H1 (cell line): ENCODE data around the gene COL20A1. TPM values are rescaled to one million over a fixed set of nuclear protein-coding genes. Genes with fewer than 3 reads are reported as not detected.

Source experiments
- CTCF ChIA-PET: fragments of 300-600 bp; sonication (Branson Sonifier 250); formaldehyde crosslinking; loops from one replicate; lab custom pipeline; 2021; ENCODE audit not compliant: partially characterized antibody; lab: Charles Lee
- POLR2A ChIA-PET: fragments of 300-600 bp; sonication (Branson Sonifier 250); formaldehyde crosslinking; loops from one replicate; lab custom pipeline; 2021; ENCODE audit warnings: inconsistent platforms; ENCODE audit not compliant: partially characterized antibody; lab: Charles Lee
- DNase-seq, 2 experiments: peaks; one replicate each; pipeline versions ENCODE4 v3.0.0 to v3.0.0-alpha.2; 2010 to 2022; ENCODE audit warnings: low spot score in 2 of 2, low read depth in 1 of 2, mixed read lengths in 1 of 2
- FAIRE-seq: peaks from 2 replicates; lab custom pipeline; 2011; peaks lifted over from hg19 to GRCh38; lab: Jason Lieb, UNC
- H2AFZ ChIP-seq: 2 replicates; pipeline ENCODE4 v1.8.1; 2012; ENCODE audit warnings: low read length, inconsistent platforms
- H2AK5ac ChIP-seq: 2 replicates; pipeline ENCODE4 v1.6.1; 2013; ENCODE audit warnings: low read depth, low read length
- H2BK120ac ChIP-seq: replicated peaks from 2 replicates; pipeline ENCODE3; 2013; ENCODE audit warnings: low read depth, low read length, inconsistent platforms
- H2BK12ac ChIP-seq: 2 replicates; pipeline ENCODE4 v1.6.1; 2013; ENCODE audit warnings: low read depth, low read length
- H2BK15ac ChIP-seq: 2 replicates; pipeline ENCODE4 v1.6.1; 2013; ENCODE audit warnings: low read length
- H2BK20ac ChIP-seq: 2 replicates; pipeline ENCODE4 v1.6.1; 2013; ENCODE audit warnings: low read length
- H2BK5ac ChIP-seq: 2 replicates; pipeline ENCODE4 v1.6.1; 2013; ENCODE audit warnings: low read depth, low read length
- H3K14ac ChIP-seq: 2 replicates; pipeline ENCODE4 v1.6.1; 2013; ENCODE audit warnings: inconsistent platforms; ENCODE audit not compliant: insufficient read length
- H3K18ac ChIP-seq: 2 replicates; pipeline ENCODE4 v1.6.1; 2013; ENCODE audit warnings: low read length; ENCODE audit errors: extremely low read depth
- H3K23ac ChIP-seq: 2 replicates; pipeline ENCODE4 v1.6.1; 2013; ENCODE audit warnings: inconsistent platforms; ENCODE audit not compliant: insufficient read length
- H3K23me2 ChIP-seq: 2 replicates; pipeline ENCODE4 v1.6.1; 2013; ENCODE audit warnings: low read depth, low read length
- H3K27ac ChIP-seq: 2 replicates; pipeline ENCODE4 v1.6.1; 2011; ENCODE audit warnings: low read depth, low read length, inconsistent platforms
- H3K27me3 ChIP-seq, 4 experiments: replicated peaks in 1 of 4; 1 replicate in 1 of 4; 2 replicates in 3 of 4; pipeline versions ENCODE4 v1.6.1 to v1.8.1; 2011 to 2013; ENCODE audit warnings: low read length in 3 of 4, mild to moderate bottlenecking in 3 of 4, inconsistent platforms in 2 of 4, mixed read lengths in 2 of 4, moderate library complexity in 1 of 4; ENCODE audit not compliant: control insufficient read depth in 3 of 4, insufficient read depth in 3 of 4; ENCODE audit errors: extremely low read depth in 1 of 4
- H3K36me3 ChIP-seq, 4 experiments: 2 replicates each; pipeline versions ENCODE4 v1.6.1 to v1.8.1; 2011 to 2013; ENCODE audit warnings: mild to moderate bottlenecking in 4 of 4, low read length in 3 of 4, moderate library complexity in 2 of 4, control low read depth in 1 of 4, inconsistent platforms in 1 of 4; ENCODE audit not compliant: insufficient read depth in 4 of 4, control insufficient read depth in 2 of 4
- H3K4ac ChIP-seq: replicated peaks from 2 replicates; pipeline ENCODE3; 2013; ENCODE audit warnings: low read length, low read depth, mixed read lengths, inconsistent platforms; ENCODE audit not compliant: insufficient read length
- H3K4me1 ChIP-seq, 4 experiments: replicated peaks in 1 of 4; 1 replicate in 1 of 4; 2 replicates in 3 of 4; pipeline versions ENCODE4 v1.6.1 to v1.8.1; 2011 to 2013; ENCODE audit warnings: low read length in 3 of 4, inconsistent platforms in 2 of 4, mixed read lengths in 1 of 4; ENCODE audit not compliant: insufficient read depth in 4 of 4, control insufficient read depth in 3 of 4
- H3K4me2 ChIP-seq, 2 experiments: 2 replicates each; pipeline versions ENCODE4 v1.6.1 to v1.8.1; 2011 to 2013; ENCODE audit warnings: low read depth in 2 of 2, low read length in 2 of 2, control low read depth in 1 of 2, inconsistent platforms in 1 of 2, mild to moderate bottlenecking in 1 of 2; ENCODE audit not compliant: insufficient read depth in 1 of 2
- H3K4me3 ChIP-seq, 4 experiments: fragments of 200-600, 300-600 bp in 1 of 4; sonication (generic), shearing (Covaris generic), sonication (Bioruptor Twin) in 1 of 4; 2 replicates each; pipeline versions ENCODE4 v1.5.1 to v1.8.1; 2011 to 2016; ENCODE audit warnings: low read length in 4 of 4, low read depth in 3 of 4, control low read depth in 2 of 4, inconsistent platforms in 2 of 4, mild to moderate bottlenecking in 2 of 4, mixed read lengths in 1 of 4, moderate library complexity in 1 of 4; ENCODE audit not compliant: insufficient read depth in 2 of 4; ENCODE audit errors: extremely low read depth in 1 of 4
- H3K56ac ChIP-seq: replicated peaks from 2 replicates; pipeline ENCODE3; 2013; ENCODE audit warnings: low read depth, mild to moderate bottlenecking, mixed read lengths, low read length, inconsistent platforms; ENCODE audit not compliant: insufficient read length
- H3K79me1 ChIP-seq: 2 replicates; pipeline ENCODE4 v1.6.1; 2013; ENCODE audit warnings: low read depth, low read length, control low read depth
- H3K79me2 ChIP-seq, 2 experiments: 2 replicates each; pipeline versions ENCODE4 v1.6.1 to v1.8.1; 2012 to 2013; ENCODE audit warnings: low read length in 2 of 2, mild to moderate bottlenecking in 2 of 2, inconsistent platforms in 1 of 2; ENCODE audit not compliant: insufficient read depth in 2 of 2, control insufficient read depth in 1 of 2
- H3K9ac ChIP-seq, 4 experiments: replicated peaks in 1 of 4; 1 replicate in 1 of 4; 2 replicates in 3 of 4; pipeline versions ENCODE4 v1.6.1 to v1.8.1; 2011 to 2013; ENCODE audit warnings: low read depth in 3 of 4, low read length in 3 of 4, control low read depth in 2 of 4, mild to moderate bottlenecking in 2 of 4, moderate library complexity in 2 of 4, inconsistent platforms in 1 of 4; ENCODE audit errors: extremely low read depth in 1 of 4
- H3K9me3 ChIP-seq, 2 experiments: 2 replicates each; pipeline versions ENCODE4 v1.6.1 to v1.8.1; 2012 to 2013; ENCODE audit warnings: mild to moderate bottlenecking in 2 of 2, moderate library complexity in 2 of 2, control low read depth in 1 of 2, inconsistent platforms in 1 of 2, low read depth in 1 of 2, low read length in 1 of 2, mixed read lengths in 1 of 2; ENCODE audit not compliant: insufficient read depth in 2 of 2
- H4K20me1 ChIP-seq, 2 experiments: replicated peaks in 1 of 2; 2 replicates each; pipeline versions ENCODE3 to v1.8.1; 2011 to 2013; ENCODE audit warnings: inconsistent platforms in 2 of 2, low read length in 2 of 2, mild to moderate bottlenecking in 1 of 2; ENCODE audit not compliant: insufficient read depth in 2 of 2, control insufficient read depth in 1 of 2
- H4K5ac ChIP-seq: 2 replicates; pipeline ENCODE4 v1.6.1; 2013; ENCODE audit warnings: low read length, low read depth, mixed read lengths, inconsistent platforms; ENCODE audit not compliant: insufficient read length
- H4K8ac ChIP-seq: 2 replicates; pipeline ENCODE4 v1.8.0; 2013; ENCODE audit warnings: mild to moderate bottlenecking, moderate library complexity, low read length, inconsistent platforms; ENCODE audit not compliant: insufficient read depth; ENCODE audit errors: extremely low read depth
- H4K91ac ChIP-seq: replicated peaks from 2 replicates; pipeline ENCODE3; 2013; ENCODE audit warnings: low read length, mixed read lengths, inconsistent platforms; ENCODE audit not compliant: insufficient read length
- ASH2L ChIP-seq: fragments of 200-600, 300-600 bp; sonication (generic); IDR thresholded peaks from one replicate; pipeline ENCODE4 v1.7.1; 2017; ENCODE audit warnings: low read length
- BACH1 ChIP-seq: IDR thresholded peaks from 2 replicates; pipeline ENCODE4 v1.6.1; 2012; ENCODE audit warnings: low read length, improper control_type of control experiment
- CHD1 ChIP-seq: IDR thresholded peaks from 2 replicates; pipeline ENCODE4 v1.6.1; 2012; ENCODE audit warnings: low read depth, low read length, improper control_type of control experiment
- CREB1 ChIP-seq: IDR thresholded peaks from 2 replicates; pipeline ENCODE4 v1.6.1; 2012; ENCODE audit warnings: inconsistent platforms
- JUN ChIP-seq: IDR thresholded peaks from 2 replicates; pipeline ENCODE4 v1.6.1; 2011; ENCODE audit warnings: low read depth, mild to moderate bottlenecking, improper control_type of control experiment, low read length
- POLR2A ChIP-seq, 2 experiments: IDR thresholded peaks; 1 replicate in 1 of 2; 2 replicates in 1 of 2; pipeline ENCODE4 v1.6.1; 2011; ENCODE audit warnings: low read depth in 2 of 2, low read length in 2 of 2, mild to moderate bottlenecking in 2 of 2; ENCODE audit errors: control extremely low read depth in 1 of 2
- RBBP5 ChIP-seq: IDR thresholded peaks from 2 replicates; pipeline ENCODE4 v1.7.1; 2012; ENCODE audit warnings: low read depth, mild to moderate bottlenecking, inconsistent platforms, low read length, moderate library complexity, borderline replicate concordance
- RNF2 ChIP-seq: fragments of 200-900, 300-1000 bp; sonication (generic); IDR thresholded peaks from 2 replicates; pipeline ENCODE4 v1.7.1; 2016; ENCODE audit warnings: borderline replicate concordance, low read depth, mild to moderate bottlenecking, antibody characterized with exemption, low read length; ENCODE audit not compliant: poor library complexity, severe bottlenecking; ENCODE audit errors: missing control alignments
- SIX5 ChIP-seq: IDR thresholded peaks from 2 replicates; pipeline ENCODE4 v1.6.1; 2011; ENCODE audit warnings: mild to moderate bottlenecking, low read depth, low read length
- SP4 ChIP-seq: IDR thresholded peaks from 2 replicates; pipeline ENCODE4 v1.6.1; 2012; ENCODE audit warnings: low read length, inconsistent platforms
- SUZ12 ChIP-seq: fragments of 200-600 bp; sonication (generic); IDR thresholded peaks from 2 replicates; pipeline ENCODE4 v1.6.1; 2012; ENCODE audit warnings: mild to moderate bottlenecking, inconsistent platforms, low read length, moderate library complexity, mixed read lengths
- TAF7 ChIP-seq: optimal IDR thresholded peaks from 2 replicates; pipeline ENCODE3; 2011; ENCODE audit warnings: low read depth, mild to moderate bottlenecking, inconsistent platforms, low read length, moderate library complexity, borderline replicate concordance
- USF2 ChIP-seq: IDR thresholded peaks from 2 replicates; pipeline ENCODE4 v1.6.1; 2011; ENCODE audit warnings: low read length, improper control_type of control experiment
- WGBS, 2 experiments: shearing (Covaris generic) in 1 of 2; methylation state at CpG; one replicate each; pipeline versions ENCODE4 v1.1.6 to v1.1.7; 2013 to 2015; ENCODE audit warnings: low lambda C conversion rate in 2 of 2, mixed read lengths in 2 of 2, inconsistent platforms in 1 of 2, low coverage in 1 of 2, missing lambda C conversion rate in 1 of 2; ENCODE audit not compliant: insufficient replicate concordance in 2 of 2, insufficient coverage in 1 of 2, insufficient read length in 1 of 2; ENCODE audit errors: extremely low coverage in 1 of 2, missing lambda C conversion rate in 1 of 2; 5-methylcytosine and 5-hydroxymethylcytosine counted together
- polyA plus RNA-seq, 7 experiments: library from polyadenylated mRNA; depleted of rRNA in 3 of 7; stranded (reverse) in 5 of 7; unstranded in 2 of 7; fragments of >200 nt in 5 of 7; fragments of 200-250 nt in 2 of 7; gene quantifications; 1 replicate in 5 of 7; 2 replicates in 1 of 7; 4 replicates in 1 of 7; pipeline versions ENCODE4 v1.2.1 to v1.2.3, GENCODE V29; 2011 to 2013; ENCODE audit warnings: missing spikeins in 2 of 7, mixed read lengths in 2 of 7
- total RNA-seq: library from RNA; stranded (reverse); fragmentation: NEBNext Ultra II Directional; extraction: Animal tissue kit (Norgen Biotek cat#: 25700); gene quantifications from 2 replicates; pipeline ENCODE4 v1.2.1, GENCODE V29; 2021

Gene COL20A1
- total and polyA plus RNA-seq, 2 of the 8 experiments (the other 6 are each of a cell fraction or from before 2014, with no cell fraction given), result 0.19 to 0.21 TPM

- POLR2A ChIA-PET, result interaction anchor here (0.8 to 1.9 kb wide), 6 partner anchors 11 to 264 kb away, joined by 3 to 7 read pairs (median 4); no protein-coding TSS in a partner anchor
- Histone ChIP-seq H3K56ac (no peak overlapping the region), H3K4ac (no peak overlapping the region), H4K5ac (no peak overlapping the region), H3K18ac (no peak overlapping the region), H2BK12ac (no peak overlapping the region), H3K79me1 (no peaks in the 10 kb centered on the region), H3K23me2 (no peaks in the 10 kb centered on the region; the same call in none of the 2 replicates), H2BK120ac (no peak overlapping the region), H3K4me1 (peaks cover 3 to 20% (median 14%) of the 10 kb centered on the region in 4 experiments), H3K9ac (no peak overlapping the region), H3K4me3 (peak overlapping the region in 1 of 4 experiments; percentile 40; a peak in 1 of 8 replicates), H3K14ac (no peak overlapping the region), H3K27ac (no peak overlapping the region), H4K91ac (no peak overlapping the region), H3K36me3 (no peaks in the 10 kb centered on the region), H2BK5ac (no peak overlapping the region; the same call in 1 of the 2 replicates), H4K20me1 (no peaks in the 10 kb centered on the region), H4K8ac (no peak overlapping the region), H2AK5ac (no peak overlapping the region), H3K79me2 (no peaks in the 10 kb centered on the region), H2BK20ac (0 out of 2 replicates have a peak overlapping the region, but pooled peaks have one; percentile 80), H2BK15ac (no peak overlapping the region), H3K4me2 (peak overlapping the region; percentile 25 to 66), H3K27me3 (peaks cover 0 to 2% (median 0%) of the 10 kb centered on the region in 4 experiments; a peak in 1 of 7 replicates), H2AFZ (no peak overlapping the region), H3K23ac (no peak overlapping the region), H3K9me3 (no peaks in the 10 kb centered on the region)
- FAIRE-seq, result no peak
- DNase-seq, result no peak
- CTCF ChIA-PET, result interaction anchor here (0.8 to 9.9 kb wide), 28 partner anchors 7 to 222 kb away, joined by 3 to 230 read pairs (median 5); partner anchors contain the start of genes CHRNA4 and COL20A1
- WGBS, 2 experiments, result 59% methylated on average over 15 of the region's 15 CpGs; no CpG with 5 or more reads in 1 of the 2 experiments
- TF ChIP-seq USF2 (no peak), RBBP5 (no peak), SP4 (no peak), ASH2L (no peak), RNF2 (no peak), CHD1 (no peak), SUZ12 (no peak), TAF7 (no peak), CREB1 (no peak), BACH1 (no peak), SIX5 (no peak), JUN (no peak), POLR2A (IDR thresholded peaks at IDR 0.05; ENCODE audit: control extremely low read depth in 1 of 2, low read depth in 2 of 2, low read length in 2 of 2) (no peak)
Observed at GRCh38 chr20:63377951-63378381, 85.0 kb downstream of the COL20A1 start.
